Measurements from ENCODE around the gene DYSF. TPM values are rescaled to one million over a fixed set of nuclear protein-coding genes. Genes with fewer than 3 reads are reported as not detected.

The DYSF gene
- total RNA-seq, 1 experiment from 2014 or later = 0.24 TPM

GRCh38 chr2:71510938-71511337, 57.6 kb downstream of the DYSF start:
- BruUV-seq (replicated peaks) = no TSS peak
- no peak for DNase-seq (ENCODE audit: low spot score)
- ChIA-PET POLR2A (ENCODE audit: low non-redundant PET) (no interaction called here), CTCF (interaction anchor here (1.3 to 3.2 kb wide), 3 partner anchors 51 to 287 kb away, joined by 3 to 67 read pairs (median 14); no protein-coding TSS in a partner anchor)
- no peaks in the 10 kb centered on the region for H3K9me3 ChIP-seq (ENCODE audit: low read depth, low read length, poor library complexity, severe bottlenecking)
- TF ChIP-seq EZH2 (IDR thresholded peaks at IDR 0.05; ENCODE audit: borderline replicate concordance, low read depth, low read length, poor library complexity, severe bottlenecking) = no peak
- TF ChIP-seq, protein P1, sequence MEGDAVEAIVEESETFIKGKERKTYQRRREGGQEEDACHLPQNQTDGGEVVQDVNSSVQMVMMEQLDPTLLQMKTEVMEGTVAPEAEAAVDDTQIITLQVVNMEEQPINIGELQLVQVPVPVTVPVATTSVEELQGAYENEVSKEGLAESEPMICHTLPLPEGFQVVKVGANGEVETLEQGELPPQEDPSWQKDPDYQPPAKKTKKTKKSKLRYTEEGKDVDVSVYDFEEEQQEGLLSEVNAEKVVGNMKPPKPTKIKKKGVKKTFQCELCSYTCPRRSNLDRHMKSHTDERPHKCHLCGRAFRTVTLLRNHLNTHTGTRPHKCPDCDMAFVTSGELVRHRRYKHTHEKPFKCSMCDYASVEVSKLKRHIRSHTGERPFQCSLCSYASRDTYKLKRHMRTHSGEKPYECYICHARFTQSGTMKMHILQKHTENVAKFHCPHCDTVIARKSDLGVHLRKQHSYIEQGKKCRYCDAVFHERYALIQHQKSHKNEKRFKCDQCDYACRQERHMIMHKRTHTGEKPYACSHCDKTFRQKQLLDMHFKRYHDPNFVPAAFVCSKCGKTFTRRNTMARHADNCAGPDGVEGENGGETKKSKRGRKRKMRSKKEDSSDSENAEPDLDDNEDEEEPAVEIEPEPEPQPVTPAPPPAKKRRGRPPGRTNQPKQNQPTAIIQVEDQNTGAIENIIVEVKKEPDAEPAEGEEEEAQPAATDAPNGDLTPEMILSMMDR (conservative IDR thresholded peaks at IDR 0.05; ENCODE audit: low read depth, low read length) = no peak
- intact Hi-C loops (cut with micrococcal nuclease; ENCODE audit: unreplicated experiment) = loop anchor here (1.0 kb wide), 3 partner anchors 50 to 354 kb away; no protein-coding TSS in a partner anchor
- no peak overlapping the region for H3K27ac ChIP-seq (ENCODE audit: low read depth, low read length, poor library complexity, severe bottlenecking)
- H3K4me3 ChIP-seq (ENCODE audit: low read depth, low read length, poor library complexity, severe bottlenecking) = no peak overlapping the region
- no peaks in the 10 kb centered on the region for H3K4me1 ChIP-seq (ENCODE audit: insufficient read depth, low read length, poor library complexity, severe bottlenecking)
- H3K36me3 ChIP-seq (ENCODE audit: insufficient read depth, low read length, poor library complexity, severe bottlenecking) = no peaks in the 10 kb centered on the region
- H3K27me3 ChIP-seq (replicated peaks; ENCODE audit: insufficient read depth, low read depth, low read length, poor library complexity) = peaks cover 7% of the 10 kb centered on the region

DNA sequence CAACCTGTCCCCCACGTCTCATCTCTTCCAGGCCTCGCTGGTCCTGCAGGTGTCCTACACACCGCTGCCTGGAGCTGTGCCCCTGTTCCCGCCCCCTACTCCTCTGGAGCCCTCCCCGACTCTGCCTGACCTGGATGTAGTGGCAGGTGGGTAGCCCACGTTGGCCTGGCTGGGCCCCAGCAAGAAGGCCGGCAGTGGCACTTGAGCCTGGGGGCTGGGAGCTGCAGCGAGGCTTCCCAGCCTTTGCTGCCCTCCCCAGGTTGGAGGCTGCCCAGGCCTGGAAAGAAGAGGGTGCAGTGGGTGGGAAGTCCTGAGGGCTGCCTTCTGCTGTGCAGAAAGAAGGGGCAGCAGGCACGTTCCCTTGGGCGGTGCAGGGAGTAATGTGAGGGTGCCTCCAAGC, 58.4 kb downstream of the DYSF start:
- POLR2A ChIA-PET (ENCODE audit: low non-redundant PET) = no interaction called here
- H3K27me3 ChIP-seq (replicated peaks; ENCODE audit: insufficient read depth, low read depth, low read length, poor library complexity) = peaks cover 7% of the 10 kb centered on the region
- CTCF ChIA-PET = no interaction called here
- no TSS peak for BruUV-seq (replicated peaks)
- H3K4me3 ChIP-seq (ENCODE audit: low read depth, low read length, poor library complexity, severe bottlenecking) = no peak overlapping the region
- TF ChIP-seq EZH2 (IDR thresholded peaks at IDR 0.05; ENCODE audit: borderline replicate concordance, low read depth, low read length, poor library complexity, severe bottlenecking) = no peak
- TF ChIP-seq, protein P1 (conservative IDR thresholded peaks at IDR 0.05; ENCODE audit: low read depth, low read length) = no peak
- H3K9me3 ChIP-seq (ENCODE audit: low read depth, low read length, poor library complexity, severe bottlenecking) = no peaks in the 10 kb centered on the region
- intact Hi-C loops (cut with micrococcal nuclease; ENCODE audit: unreplicated experiment) = no loop called here
- H3K36me3 ChIP-seq (ENCODE audit: insufficient read depth, low read length, poor library complexity, severe bottlenecking) = no peaks in the 10 kb centered on the region
- H3K4me1 ChIP-seq (ENCODE audit: insufficient read depth, low read length, poor library complexity, severe bottlenecking) = no peaks in the 10 kb centered on the region
- H3K27ac ChIP-seq (ENCODE audit: low read depth, low read length, poor library complexity, severe bottlenecking) = no peak overlapping the region
- DNase-seq (ENCODE audit: low spot score) = no peak

DNA sequence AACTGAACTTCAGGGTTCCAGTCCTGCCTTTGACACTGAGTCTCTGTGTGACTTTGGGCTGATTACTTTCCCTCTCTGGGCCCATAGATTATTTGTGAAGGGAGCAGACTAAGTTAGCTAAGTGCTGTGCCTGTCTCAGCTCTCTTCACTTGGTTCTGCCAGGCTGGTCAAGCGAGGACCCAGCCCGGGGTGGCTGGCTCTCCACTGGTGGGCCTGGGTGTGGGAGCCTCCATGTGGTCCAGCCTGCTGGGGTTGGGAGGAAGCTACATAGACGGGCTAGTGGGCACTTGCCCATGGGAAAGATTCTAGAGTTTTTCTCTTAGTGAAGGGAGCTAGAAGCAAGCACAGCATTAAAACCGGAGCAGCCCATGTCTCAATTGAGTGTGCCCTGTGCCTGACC, 59.0 kb downstream of the DYSF start:
- no peak for TF ChIP-seq EZH2 (IDR thresholded peaks at IDR 0.05; ENCODE audit: borderline replicate concordance, low read depth, low read length, poor library complexity, severe bottlenecking)
- TF ChIP-seq, protein P1 (conservative IDR thresholded peaks at IDR 0.05; ENCODE audit: low read depth, low read length) = no peak
- ChIA-PET CTCF (interaction anchor here (1.1 kb wide), 1 partner anchor 213 kb away, joined by 5 read pairs; no protein-coding TSS in a partner anchor), POLR2A (ENCODE audit: low non-redundant PET) (no interaction called here)
- DNase-seq (ENCODE audit: low spot score) = no peak
- Histone ChIP-seq H3K9me3 (ENCODE audit: low read depth, low read length, poor library complexity, severe bottlenecking) (no peaks in the 10 kb centered on the region), H3K36me3 (ENCODE audit: insufficient read depth, low read length, poor library complexity, severe bottlenecking) (no peaks in the 10 kb centered on the region), H3K27ac (ENCODE audit: low read depth, low read length, poor library complexity, severe bottlenecking) (no peak overlapping the region), H3K27me3 (replicated peaks; ENCODE audit: insufficient read depth, low read depth, low read length, poor library complexity) (peaks cover 7% of the 10 kb centered on the region), H3K4me1 (ENCODE audit: insufficient read depth, low read length, poor library complexity, severe bottlenecking) (no peaks in the 10 kb centered on the region), H3K4me3 (ENCODE audit: low read depth, low read length, poor library complexity, severe bottlenecking) (no peak overlapping the region)
- BruUV-seq (replicated peaks) = no TSS peak
- intact Hi-C loops (cut with micrococcal nuclease; ENCODE audit: unreplicated experiment) = no loop called here
